ENCODE measurements around the gene CHST9.

DNA sequence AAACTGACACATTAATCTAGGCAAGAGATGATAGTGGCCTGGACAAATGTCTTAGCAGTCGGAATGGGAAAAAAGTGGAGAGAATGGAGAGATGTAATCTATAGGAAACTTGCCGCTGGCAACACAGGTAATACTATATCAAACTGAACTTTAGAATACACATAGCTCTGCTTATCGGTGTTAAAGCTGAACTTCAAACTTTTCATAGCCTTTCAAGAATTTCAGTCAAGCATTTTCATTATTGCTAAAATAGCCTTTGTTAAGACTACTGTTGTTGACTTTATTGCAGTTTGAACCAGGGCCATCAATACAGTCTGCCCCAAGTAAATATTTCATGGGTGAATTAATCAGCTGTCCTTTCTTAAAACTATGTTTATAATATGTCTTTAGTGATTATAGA is 12.9 kb upstream of the CHST9 start:
- TF ChIP-seq CTCF (IDR thresholded peaks at IDR 0.05) (no peak), POLR2A (IDR thresholded peaks at IDR 0.05) (no peak)
